Colonic mucosa (tissue), 4 donors: ENCODE data around the gene EVL. TPM values are rescaled to one million over a fixed set of nuclear protein-coding genes. Genes with fewer than 3 reads are reported as not detected.

Experiments used
- DNase-seq: peaks from one replicate; pipeline ENCODE4 v3.0.0-alpha.2; 2020
- H3K27ac ChIP-seq: fragments of 200-600 bp; one replicate; pipeline ENCODE4 v1.8.0; 2021
- H3K27me3 ChIP-seq: fragments of 200-600 bp; one replicate; pipeline ENCODE4 v1.8.0; 2021
- H3K36me3 ChIP-seq: fragments of 200-600 bp; one replicate; pipeline ENCODE4 v1.8.0; 2021
- H3K4me1 ChIP-seq: fragments of 200-600 bp; one replicate; pipeline ENCODE4 v1.8.0; 2021; ENCODE audit warnings: mild to moderate bottlenecking
- H3K4me3 ChIP-seq: fragments of 200-600 bp; one replicate; pipeline ENCODE4 v1.8.0; 2021
- H3K9ac ChIP-seq, 2 donors: one replicate each; pipeline ENCODE4 v1.7.0; 2013; ENCODE audit warnings: control low read depth in 2 of 2, low read depth in 2 of 2, low read length in 2 of 2
- H3K9me3 ChIP-seq: fragments of 200-600 bp; one replicate; pipeline ENCODE4 v1.8.0; 2021
- CTCF ChIP-seq: fragments of 200-600 bp; IDR thresholded peaks from one replicate; pipeline ENCODE4 v1.8.0; 2022; ENCODE audit warnings: antibody characterized with exemption, mild to moderate bottlenecking
- intact Hi-C: fragments of 100-400 bp; cut with DNase I; formaldehyde crosslinking; loops from one replicate; pipeline ENCODE4 v1.14.1; 2022
- total RNA-seq, 2 donors: library from RNA; stranded (reverse); fragmentation: NEBNext Ultra II Directional in 1 of 2; extraction: Animal tissue kit (Norgen Biotek cat#: 25700) in 1 of 2; gene quantifications; one replicate each; pipeline ENCODE4 v1.2.1, GENCODE V29; 2021
- donor health status: healthy.
- donor health status: DM: no; HTN: no; CAD: no.
- donor health status: DM: no; HTN: no; CAD: no.

The EVL gene
- total RNA-seq, 2 donors from 2014 or later, result 13.7 to 15.4 TPM

- no peaks in the 10 kb centered on the region for H3K27me3 ChIP-seq
- H3K9me3 ChIP-seq, result no peaks in the 10 kb centered on the region
- TF ChIP-seq CTCF, result no peak
- H3K27ac ChIP-seq, result no peak overlapping the region
- intact Hi-C loops, result no loop called here
- H3K9ac ChIP-seq, result no peak overlapping the region
- no peaks in the 10 kb centered on the region for H3K36me3 ChIP-seq
- peaks cover 8% of the 10 kb centered on the region for H3K4me1 ChIP-seq
- H3K4me3 ChIP-seq, result no peak overlapping the region
- DNase-seq, result peak; percentile 73
Measured at GRCh38 chr14:100187247-100187833, 122.1 kb downstream of the EVL start.

GRCh38 chr14:100188392-100189030, 123.3 kb downstream of the EVL start:
- intact Hi-C loops, result no loop called here
- TF ChIP-seq CTCF, result no peak
- Histone ChIP-seq H3K27ac (no peak overlapping the region), H3K4me3 (no peak overlapping the region), H3K27me3 (no peaks in the 10 kb centered on the region), H3K9me3 (no peaks in the 10 kb centered on the region), H3K36me3 (no peaks in the 10 kb centered on the region), H3K9ac (no peak overlapping the region), H3K4me1 (peaks cover 9% of the 10 kb centered on the region)
- DNase-seq, result no peak

GRCh38 chr14:100190126-100190525, 124.9 kb downstream of the EVL start:
- Histone ChIP-seq H3K36me3 (no peaks in the 10 kb centered on the region), H3K9ac (no peak overlapping the region), H3K4me1 (peaks cover 9% of the 10 kb centered on the region), H3K27ac (no peak overlapping the region), H3K4me3 (no peak overlapping the region), H3K27me3 (no peaks in the 10 kb centered on the region), H3K9me3 (no peaks in the 10 kb centered on the region)
- DNase-seq, result no peak
- no peak for TF ChIP-seq CTCF
- intact Hi-C loops, result loop anchor here (5.0 kb wide), 3 partner anchors 68 to 208 kb away; no protein-coding TSS in a partner anchor

GRCh38 chr14:100191584-100192249, 126.5 kb downstream of the EVL start:
- Histone ChIP-seq H3K27ac (no peak overlapping the region), H3K27me3 (no peaks in the 10 kb centered on the region), H3K4me3 (no peak overlapping the region), H3K9ac (peak overlapping the region in 1 of 2 donors; percentile 94), H3K4me1 (peaks cover 9% of the 10 kb centered on the region), H3K36me3 (no peaks in the 10 kb centered on the region), H3K9me3 (no peaks in the 10 kb centered on the region)
- intact Hi-C loops, result loop anchor here (5.0 kb wide), 3 partner anchors 69 to 209 kb away; no protein-coding TSS in a partner anchor
- TF ChIP-seq CTCF, result no peak
- no peak for DNase-seq

- H3K4me1 ChIP-seq, result peaks cover 9% of the 10 kb centered on the region
- intact Hi-C loops, result loop anchor here (5.0 kb wide), 3 partner anchors 70 to 210 kb away; no protein-coding TSS in a partner anchor
Measured at GRCh38 chr14:100192250-100192671, 127.0 kb downstream of the EVL start.

More at GRCh38 chr14:100192250-100192671, 127.0 kb downstream of the EVL start:
- Histone ChIP-seq H3K4me3 (peak overlapping the region; percentile 35), H3K9ac (peak overlapping the region; percentile 78 to 94), H3K27ac (peak overlapping the region; percentile 76), H3K36me3 (no peaks in the 10 kb centered on the region), H3K9me3 (no peaks in the 10 kb centered on the region), H3K27me3 (no peaks in the 10 kb centered on the region)
- TF ChIP-seq CTCF, result no peak
- peak; percentile 27 for DNase-seq
